Body of pancreas (tissue), 4 donors: ENCODE measurements around the gene TBL1X.

Experiments
- POLR2A ChIP-seq, 3 donors: fragments of 450-650 bp; IDR thresholded peaks; one replicate each; pipeline ENCODE4 v1.6.1; 2016; ENCODE audit warnings: antibody characterized with exemption in 3 of 3, mild to moderate bottlenecking in 2 of 3
- TF ChIP-seq, protein P1 (sequence below), 7 experiments: fragments of 450-650 bp in 4 of 7; fragments of 200-600 bp in 3 of 7; sonication (generic) in 3 of 7; IDR thresholded peaks; one replicate each; pipeline ENCODE4 v1.5.1; 2016 to 2019; ENCODE audit warnings: antibody characterized with exemption in 7 of 7

DNA sequence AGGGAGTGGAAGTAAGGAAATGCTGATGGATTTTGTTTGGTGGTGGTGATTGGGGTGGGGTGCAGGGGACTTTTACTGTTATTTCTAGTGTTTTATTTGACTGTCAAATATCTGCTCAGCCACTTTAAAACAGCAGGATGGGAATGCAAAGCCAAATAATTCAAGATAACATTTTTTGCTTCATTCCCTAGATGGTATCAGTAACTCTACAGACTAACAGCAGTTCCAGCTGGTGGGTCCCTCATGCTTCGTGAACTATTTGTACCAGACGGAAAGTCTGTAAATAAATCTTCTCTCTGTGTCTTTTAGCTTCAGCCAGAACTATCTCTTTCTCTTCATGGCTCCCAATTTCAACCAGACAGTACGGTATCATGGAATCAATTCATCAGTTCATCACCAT lies 273.3 kb downstream of the TBL1X start:
- TF ChIP-seq, protein P1, sequence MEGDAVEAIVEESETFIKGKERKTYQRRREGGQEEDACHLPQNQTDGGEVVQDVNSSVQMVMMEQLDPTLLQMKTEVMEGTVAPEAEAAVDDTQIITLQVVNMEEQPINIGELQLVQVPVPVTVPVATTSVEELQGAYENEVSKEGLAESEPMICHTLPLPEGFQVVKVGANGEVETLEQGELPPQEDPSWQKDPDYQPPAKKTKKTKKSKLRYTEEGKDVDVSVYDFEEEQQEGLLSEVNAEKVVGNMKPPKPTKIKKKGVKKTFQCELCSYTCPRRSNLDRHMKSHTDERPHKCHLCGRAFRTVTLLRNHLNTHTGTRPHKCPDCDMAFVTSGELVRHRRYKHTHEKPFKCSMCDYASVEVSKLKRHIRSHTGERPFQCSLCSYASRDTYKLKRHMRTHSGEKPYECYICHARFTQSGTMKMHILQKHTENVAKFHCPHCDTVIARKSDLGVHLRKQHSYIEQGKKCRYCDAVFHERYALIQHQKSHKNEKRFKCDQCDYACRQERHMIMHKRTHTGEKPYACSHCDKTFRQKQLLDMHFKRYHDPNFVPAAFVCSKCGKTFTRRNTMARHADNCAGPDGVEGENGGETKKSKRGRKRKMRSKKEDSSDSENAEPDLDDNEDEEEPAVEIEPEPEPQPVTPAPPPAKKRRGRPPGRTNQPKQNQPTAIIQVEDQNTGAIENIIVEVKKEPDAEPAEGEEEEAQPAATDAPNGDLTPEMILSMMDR (IDR thresholded peaks at IDR 0.05): no peak
- no peak for TF ChIP-seq POLR2A (IDR thresholded peaks at IDR 0.05)
